Osteoblast (primary cell): Measurements from ENCODE around the gene MRGPRE. TPM values are rescaled to one million over a fixed set of nuclear protein-coding genes. Genes with fewer than 3 reads are reported as not detected.

Experiments used
- DNase-seq: peaks from one replicate; pipeline ENCODE4 v3.0.0; 2011; ENCODE audit warnings: low spot score, mixed read lengths; ENCODE audit not compliant: insufficient read length; ENCODE audit errors: missing footprints
- H2AFZ ChIP-seq: 2 replicates; pipeline ENCODE4 v1.6.0; 2011; ENCODE audit warnings: mild to moderate bottlenecking, low read length
- H3K27ac ChIP-seq: 2 replicates; pipeline ENCODE4 v1.5.1; 2011; ENCODE audit warnings: mild to moderate bottlenecking, low read depth, low read length, moderate library complexity
- H3K27me3 ChIP-seq: 2 replicates; pipeline ENCODE4 v1.6.0; 2012; ENCODE audit warnings: mild to moderate bottlenecking, control low read depth, inconsistent platforms, low read length, moderate library complexity; ENCODE audit not compliant: insufficient read depth
- H3K36me3 ChIP-seq: 2 replicates; pipeline ENCODE4 v1.5.1; 2011; ENCODE audit warnings: mild to moderate bottlenecking, low read length, control low read depth, moderate library complexity; ENCODE audit not compliant: insufficient read depth
- H3K4me1 ChIP-seq: 2 replicates; pipeline ENCODE4 v1.5.1; 2011; ENCODE audit warnings: mild to moderate bottlenecking, low read length, control low read depth, moderate library complexity; ENCODE audit not compliant: insufficient read depth
- H3K4me2 ChIP-seq: 2 replicates; pipeline ENCODE4 v1.6.0; 2011; ENCODE audit warnings: mild to moderate bottlenecking, low read length; ENCODE audit not compliant: insufficient read depth
- H3K4me3 ChIP-seq: fragments of 200-600 bp; sonication (generic); 3 replicates; pipeline ENCODE4 v1.5.1; 2012; ENCODE audit warnings: mild to moderate bottlenecking, low read length, inconsistent platforms; ENCODE audit not compliant: insufficient read depth
- H3K79me2 ChIP-seq: 2 replicates; pipeline ENCODE4 v1.6.0; 2012; ENCODE audit warnings: mild to moderate bottlenecking, low read length, control low read depth, inconsistent platforms; ENCODE audit not compliant: insufficient read depth
- H3K9me3 ChIP-seq: 2 replicates; pipeline ENCODE4 v1.5.1; 2011; ENCODE audit warnings: low read depth, low read length, control low read depth
- H4K20me1 ChIP-seq: 2 replicates; pipeline ENCODE4 v1.6.0; 2012; ENCODE audit warnings: mild to moderate bottlenecking, low read length, control low read depth; ENCODE audit not compliant: insufficient read depth
- CTCF ChIP-seq: IDR thresholded peaks from 2 replicates; pipeline ENCODE4 v1.5.1; 2011; ENCODE audit warnings: mild to moderate bottlenecking, low read depth, low read length, moderate library complexity; ENCODE audit errors: extremely low read depth
- total RNA-seq: library from RNA; depleted of rRNA; stranded (reverse); fragments of >200 nt; gene quantifications from 2 replicates; pipeline ENCODE4 v1.2.3, GENCODE V29; 2012

Gene MRGPRE
- total RNA-seq, 1 donor: under 0.01 TPM

DNA sequence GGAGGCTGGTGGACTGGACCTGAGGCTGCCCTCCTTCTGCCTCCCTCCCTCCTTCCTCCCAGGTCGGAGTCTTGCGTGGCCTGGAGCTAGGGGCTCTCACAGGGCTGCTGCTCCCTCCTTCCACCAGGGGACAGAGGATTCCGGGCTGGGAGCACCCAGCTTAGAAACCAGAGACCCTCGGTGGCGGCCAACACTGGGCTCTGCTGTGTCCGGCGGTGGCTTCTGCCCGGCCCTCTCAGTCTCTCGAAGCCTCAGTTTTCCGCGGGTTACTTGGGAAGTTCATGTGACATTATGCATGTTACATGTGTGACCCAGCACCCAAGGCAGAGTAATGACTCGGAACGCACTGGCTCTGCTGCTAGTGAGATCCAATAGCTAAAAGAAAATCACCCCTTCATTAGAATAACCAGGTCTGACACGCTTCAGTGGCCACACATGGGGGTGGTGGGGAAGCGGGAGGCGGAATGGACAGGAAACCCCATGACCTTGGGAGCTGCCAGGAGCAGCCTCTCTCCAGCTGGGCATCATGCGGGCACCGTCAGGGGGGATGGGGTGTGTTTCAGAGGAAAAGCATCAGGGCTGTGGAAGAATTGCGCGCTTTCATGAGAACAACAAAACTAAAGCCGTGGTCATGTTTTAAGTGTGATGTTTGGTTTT, 7.7 kb downstream of the MRGPRE start:
- no peak overlapping the region for H3K27ac ChIP-seq
- H4K20me1 ChIP-seq: no peaks in the 10 kb centered on the region
- no peak overlapping the region for H2AFZ ChIP-seq
- H3K4me1 ChIP-seq: no peaks in the 10 kb centered on the region
- no peak for TF ChIP-seq CTCF
- DNase-seq: peak; percentile 78
- H3K27me3 ChIP-seq: peaks cover 29% of the 10 kb centered on the region
- H3K4me2 ChIP-seq: no peak overlapping the region
- H3K36me3 ChIP-seq: no peaks in the 10 kb centered on the region
- H3K79me2 ChIP-seq: no peaks in the 10 kb centered on the region
- no peaks in the 10 kb centered on the region for H3K9me3 ChIP-seq
- H3K4me3 ChIP-seq: no peak overlapping the region

DNA sequence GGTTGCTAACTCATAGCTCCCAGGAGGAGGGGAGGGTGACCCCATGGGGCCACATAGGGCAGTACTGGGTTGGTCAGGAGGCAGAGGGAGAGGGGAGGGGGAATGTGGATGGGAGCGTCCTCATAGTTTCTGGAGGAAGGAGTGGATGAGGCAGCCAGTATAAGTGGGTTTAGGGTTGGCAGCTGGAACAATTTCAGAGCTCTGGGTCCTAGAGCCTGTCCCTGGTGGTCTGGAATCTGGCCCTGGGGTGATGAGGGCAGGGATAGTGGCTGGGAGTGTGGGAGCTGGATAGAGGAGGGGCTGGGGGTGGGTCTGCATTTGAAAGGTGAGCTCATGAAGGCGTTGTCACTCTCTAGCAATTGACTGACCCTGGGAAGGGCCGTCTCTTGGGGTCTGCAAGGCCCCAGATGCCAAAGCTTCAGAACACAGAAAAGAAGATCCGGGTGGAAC, 8.3 kb downstream of the MRGPRE start:
- Histone ChIP-seq H3K27me3 (peaks cover 29% of the 10 kb centered on the region), H3K79me2 (no peaks in the 10 kb centered on the region), H3K36me3 (no peaks in the 10 kb centered on the region), H3K4me1 (no peaks in the 10 kb centered on the region), H3K9me3 (no peaks in the 10 kb centered on the region), H3K4me2 (no peak overlapping the region), H3K27ac (no peak overlapping the region), H2AFZ (no peak overlapping the region), H4K20me1 (no peaks in the 10 kb centered on the region), H3K4me3 (no peak overlapping the region)
- no peak for TF ChIP-seq CTCF
- DNase-seq: peak; percentile 76

GRCh38 chr11:3222941-3223915, 9.0 kb downstream of the MRGPRE start:
- H3K9me3 ChIP-seq: no peaks in the 10 kb centered on the region
- H3K36me3 ChIP-seq: no peaks in the 10 kb centered on the region
- no peaks in the 10 kb centered on the region for H3K4me1 ChIP-seq
- no peak overlapping the region for H3K27ac ChIP-seq
- no peak for TF ChIP-seq CTCF
- no peak overlapping the region for H2AFZ ChIP-seq
- no peak overlapping the region for H3K4me3 ChIP-seq
- H3K4me2 ChIP-seq: no peak overlapping the region
- no peaks in the 10 kb centered on the region for H3K79me2 ChIP-seq
- H4K20me1 ChIP-seq: no peaks in the 10 kb centered on the region
- peaks cover 29% of the 10 kb centered on the region for H3K27me3 ChIP-seq
- peak; percentile 83 for DNase-seq
